MG63 (cell line): ENCODE data around the gene CCDC107. TPM values are rescaled to one million over a fixed set of nuclear protein-coding genes. Genes with fewer than 3 reads are reported as not detected.
A peak's percentile ranks its signal among the peaks of the same experiment; 100 is the strongest.

ENCODE experiments used
- DNase-seq: peaks from one replicate; pipeline ENCODE4 v3.0.0-alpha.2; 2020
- H3K27me3 ChIP-seq: fragments of 250-450 bp; sonication (Bioruptor Pico); 2 replicates; pipeline ENCODE4 v1.5.1; 2020; ENCODE audit warnings: mild to moderate bottlenecking, moderate library complexity
- H3K36me3 ChIP-seq: fragments of 250-450 bp; sonication (Bioruptor Pico); 2 replicates; pipeline ENCODE4 v1.5.1; 2020; ENCODE audit warnings: mild to moderate bottlenecking, moderate library complexity
- H3K4me3 ChIP-seq: fragments of 250-450 bp; sonication (Bioruptor Pico); 2 replicates; pipeline ENCODE4 v1.5.1; 2020; ENCODE audit warnings: mild to moderate bottlenecking, moderate library complexity
- H3K9me3 ChIP-seq: fragments of 250-450 bp; sonication (Bioruptor Pico); 2 replicates; pipeline ENCODE4 v1.5.1; 2020; ENCODE audit warnings: mild to moderate bottlenecking, moderate library complexity
- total RNA-seq: library from RNA; depleted of rRNA; stranded (reverse); fragments of >200 nt; shearing (Covaris generic); gene quantifications from 2 replicates; pipeline ENCODE4 v1.2.3, GENCODE V29; 2014; ENCODE audit warnings: low replicate concordance

CCDC107 gene
- total RNA-seq, 1 experiment from 2014 or later = 72.4 TPM

- peak; percentile 45 for DNase-seq
- Histone ChIP-seq H3K4me3 (peak overlapping the region; percentile 88), H3K9me3 (no peaks in the 10 kb centered on the region), H3K27me3 (no peaks in the 10 kb centered on the region), H3K36me3 (peaks cover 81% of the 10 kb centered on the region)
Observed at GRCh38 chr9:35686222-35687203, 28.4 kb downstream of the CCDC107 start.

GRCh38 chr9:35687306-35687705 is 29.2 kb downstream of the CCDC107 start:
- H3K27me3 ChIP-seq = no peaks in the 10 kb centered on the region
- H3K9me3 ChIP-seq = no peaks in the 10 kb centered on the region
- H3K4me3 ChIP-seq = peak overlapping the region; percentile 88
- DNase-seq = no peak
- H3K36me3 ChIP-seq = peaks cover 73% of the 10 kb centered on the region

GRCh38 chr9:35687972-35688557 is 30.0 kb downstream of the CCDC107 start:
- H3K9me3 ChIP-seq = no peaks in the 10 kb centered on the region
- DNase-seq = no peak
- no peaks in the 10 kb centered on the region for H3K27me3 ChIP-seq
- peak overlapping the region; percentile 88 for H3K4me3 ChIP-seq
- H3K36me3 ChIP-seq = peaks cover 66% of the 10 kb centered on the region

- Histone ChIP-seq H3K4me3 (peak overlapping the region; percentile 88), H3K36me3 (peaks cover 58% of the 10 kb centered on the region), H3K27me3 (no peaks in the 10 kb centered on the region), H3K9me3 (no peaks in the 10 kb centered on the region)
- peak; percentile 51 for DNase-seq
Observed at GRCh38 chr9:35688558-35689541, 30.8 kb downstream of the CCDC107 start.

- H3K27me3 ChIP-seq = no peaks in the 10 kb centered on the region
- H3K36me3 ChIP-seq = peaks cover 53% of the 10 kb centered on the region
- H3K4me3 ChIP-seq = peak within 1 kb of the TSS; percentile 88
- H3K9me3 ChIP-seq = no peaks in the 10 kb centered on the region
- peak; percentile 99 for DNase-seq
Observed at GRCh38 chr9:35689542-35690293, 31.6 kb downstream of the CCDC107 start, which contains the start of gene TPM2. Gene TPM2 (minus strand): TSS chr9:35689925. CDS start chr9:35689817, 108 bp downstream.

GRCh38 chr9:35690294-35690613 is 32.2 kb downstream of the CCDC107 start:
- Histone ChIP-seq H3K9me3 (no peaks in the 10 kb centered on the region), H3K27me3 (no peaks in the 10 kb centered on the region), H3K36me3 (peaks cover 53% of the 10 kb centered on the region), H3K4me3 (peak overlapping the region; percentile 88)
- no peak for DNase-seq

GRCh38 chr9:35690614-35691333 is 32.7 kb downstream of the CCDC107 start:
- peak; percentile 95 for DNase-seq
- Histone ChIP-seq H3K27me3 (no peaks in the 10 kb centered on the region), H3K36me3 (peaks cover 51% of the 10 kb centered on the region), H3K9me3 (no peaks in the 10 kb centered on the region), H3K4me3 (peak overlapping the region; percentile 88)

- Histone ChIP-seq H3K27me3 (no peaks in the 10 kb centered on the region), H3K9me3 (no peaks in the 10 kb centered on the region), H3K36me3 (peaks cover 51% of the 10 kb centered on the region), H3K4me3 (peak overlapping the region; percentile 88)
- DNase-seq = no peak
Observed at GRCh38 chr9:35691334-35691650, 33.2 kb downstream of the CCDC107 start.

GRCh38 chr9:35691757-35692301 is 33.7 kb downstream of the CCDC107 start:
- Histone ChIP-seq H3K36me3 (peaks cover 51% of the 10 kb centered on the region), H3K27me3 (no peaks in the 10 kb centered on the region), H3K9me3 (no peaks in the 10 kb centered on the region), H3K4me3 (no peak overlapping the region)
- no peak for DNase-seq

- Histone ChIP-seq H3K36me3 (peaks cover 64% of the 10 kb centered on the region), H3K27me3 (no peaks in the 10 kb centered on the region), H3K9me3 (no peaks in the 10 kb centered on the region), H3K4me3 (no peak overlapping the region)
- DNase-seq = no peak
Observed at GRCh38 chr9:35695943-35696401, 37.9 kb downstream of the CCDC107 start.

- Histone ChIP-seq H3K9me3 (no peaks in the 10 kb centered on the region), H3K4me3 (no peak overlapping the region), H3K36me3 (peaks cover 71% of the 10 kb centered on the region), H3K27me3 (no peaks in the 10 kb centered on the region)
- DNase-seq = peak; percentile 67
Observed at GRCh38 chr9:35696520-35697215, 38.6 kb downstream of the CCDC107 start.

- H3K36me3 ChIP-seq = peaks cover 79% of the 10 kb centered on the region
- H3K27me3 ChIP-seq = no peaks in the 10 kb centered on the region
- H3K9me3 ChIP-seq = no peaks in the 10 kb centered on the region
- peak; percentile 2 for DNase-seq
- H3K4me3 ChIP-seq = no peak overlapping the region
Observed at GRCh38 chr9:35697486-35697885, 39.4 kb downstream of the CCDC107 start.

- Histone ChIP-seq H3K9me3 (no peaks in the 10 kb centered on the region), H3K4me3 (no peak overlapping the region), H3K27me3 (no peaks in the 10 kb centered on the region), H3K36me3 (peaks cover 87% of the 10 kb centered on the region)
- no peak for DNase-seq
Observed at GRCh38 chr9:35698231-35698630, 40.1 kb downstream of the CCDC107 start.

- DNase-seq = no peak
- Histone ChIP-seq H3K9me3 (no peaks in the 10 kb centered on the region), H3K4me3 (no peak overlapping the region), H3K36me3 (peaks cover 98% of the 10 kb centered on the region), H3K27me3 (no peaks in the 10 kb centered on the region)
Observed at GRCh38 chr9:35700031-35700430, 41.9 kb downstream of the CCDC107 start.

- Histone ChIP-seq H3K27me3 (no peaks in the 10 kb centered on the region), H3K9me3 (no peaks in the 10 kb centered on the region), H3K4me3 (no peak overlapping the region), H3K36me3 (peaks cover 100% of the 10 kb centered on the region)
- DNase-seq = no peak
Observed at GRCh38 chr9:35700942-35701341, 42.9 kb downstream of the CCDC107 start.
